ENCODE results near the gene RNU4-1.

RNU4-1 gene

DNA sequence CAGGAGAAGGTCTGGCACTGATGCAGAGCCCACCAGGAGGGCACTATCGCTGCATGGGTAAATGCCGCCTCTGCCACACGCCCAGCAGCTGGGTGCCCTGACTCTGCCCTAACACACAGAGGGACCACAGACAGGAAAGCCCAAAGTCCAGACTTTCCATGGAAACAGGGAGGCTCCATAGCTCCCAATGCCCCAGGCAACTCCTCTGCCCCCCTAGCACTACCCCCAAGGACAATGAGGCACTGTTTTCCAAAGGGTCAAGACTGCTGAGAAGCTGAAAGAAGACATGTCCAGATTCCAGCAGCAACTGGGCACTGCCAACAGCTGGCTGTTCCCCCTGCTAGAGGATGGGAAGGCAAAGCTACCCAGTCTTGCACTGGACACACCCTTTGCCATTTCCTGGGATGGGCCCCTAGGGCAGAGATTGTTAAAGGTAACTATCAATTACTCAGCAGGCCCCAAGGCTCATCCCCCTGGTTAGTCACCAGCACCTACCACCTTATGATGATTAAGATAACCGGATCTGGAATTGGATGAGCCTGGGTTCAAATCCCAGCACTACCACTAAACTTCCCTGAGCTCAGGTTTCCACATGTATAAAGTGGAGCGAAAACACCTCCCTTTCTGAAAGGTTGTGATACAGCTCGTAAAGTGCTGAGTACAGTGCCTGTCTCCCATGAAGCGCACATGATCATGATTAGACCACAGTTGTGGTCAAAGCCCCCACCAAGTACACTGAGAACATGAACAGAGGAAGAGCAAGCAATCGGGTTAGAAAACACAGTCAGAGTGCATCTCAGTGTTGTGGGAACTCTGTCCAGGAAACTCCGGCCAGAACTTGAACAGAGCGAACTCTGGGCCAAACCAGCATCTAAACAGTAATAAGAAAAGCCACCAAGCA, 30.8 kb downstream of the RNU4-1 start:
- ChIA-PET POLR2A (interaction anchor here (1.3 to 3.0 kb wide), 4 partner anchors 30 to 61 kb away, joined by 3 to 19 read pairs (median 6); partner anchors contain the start of genes RNU4-1, RNU4-2 and RPLP0), CTCF (interaction anchor here (0.6 to 13.4 kb wide), 6 partner anchors 11 to 40 kb away, joined by 3 to 375 read pairs (median 4); partner anchors contain the start of gene SIRT4)
- TF ChIP-seq, protein P1, sequence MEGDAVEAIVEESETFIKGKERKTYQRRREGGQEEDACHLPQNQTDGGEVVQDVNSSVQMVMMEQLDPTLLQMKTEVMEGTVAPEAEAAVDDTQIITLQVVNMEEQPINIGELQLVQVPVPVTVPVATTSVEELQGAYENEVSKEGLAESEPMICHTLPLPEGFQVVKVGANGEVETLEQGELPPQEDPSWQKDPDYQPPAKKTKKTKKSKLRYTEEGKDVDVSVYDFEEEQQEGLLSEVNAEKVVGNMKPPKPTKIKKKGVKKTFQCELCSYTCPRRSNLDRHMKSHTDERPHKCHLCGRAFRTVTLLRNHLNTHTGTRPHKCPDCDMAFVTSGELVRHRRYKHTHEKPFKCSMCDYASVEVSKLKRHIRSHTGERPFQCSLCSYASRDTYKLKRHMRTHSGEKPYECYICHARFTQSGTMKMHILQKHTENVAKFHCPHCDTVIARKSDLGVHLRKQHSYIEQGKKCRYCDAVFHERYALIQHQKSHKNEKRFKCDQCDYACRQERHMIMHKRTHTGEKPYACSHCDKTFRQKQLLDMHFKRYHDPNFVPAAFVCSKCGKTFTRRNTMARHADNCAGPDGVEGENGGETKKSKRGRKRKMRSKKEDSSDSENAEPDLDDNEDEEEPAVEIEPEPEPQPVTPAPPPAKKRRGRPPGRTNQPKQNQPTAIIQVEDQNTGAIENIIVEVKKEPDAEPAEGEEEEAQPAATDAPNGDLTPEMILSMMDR (IDR thresholded peaks at IDR 0.05; ENCODE audit: control extremely low read depth, extremely low read depth, low read depth, missing control alignments) = no peak
- no peak for DNase-seq (ENCODE audit: extremely low spot score)

DNA sequence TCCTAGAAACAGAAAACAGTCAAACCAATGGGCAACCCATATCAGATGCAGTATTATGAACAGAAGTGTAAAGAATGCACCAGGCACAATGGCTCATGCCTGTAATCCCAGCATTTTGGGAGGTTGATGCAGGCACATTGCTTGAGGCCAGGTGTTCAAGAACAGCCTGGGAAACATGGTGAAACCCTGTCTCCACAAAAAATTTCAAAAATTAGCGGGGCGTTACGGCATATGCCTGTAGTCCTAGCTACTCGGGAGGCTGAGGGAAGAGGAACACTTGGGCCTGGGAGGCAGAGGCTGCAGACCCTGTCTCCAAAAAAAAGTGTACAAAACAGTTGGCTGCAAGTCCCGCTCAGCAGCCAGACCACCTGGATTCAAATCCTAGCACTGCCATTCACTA, 32.4 kb downstream of the RNU4-1 start:
- CTCF ChIA-PET = interaction anchor here (1.4 to 13.4 kb wide), 3 partner anchors 10 to 32 kb away, joined by 3 to 375 read pairs (median 103); no protein-coding TSS in a partner anchor
- no peak for DNase-seq (ENCODE audit: extremely low spot score)
- POLR2A ChIA-PET = interaction anchor here (1.2 kb wide), 1 partner anchor 32 kb away, joined by 3 read pairs; the partner anchor contains the start of gene RNU4-1
- TF ChIP-seq, protein P1 (IDR thresholded peaks at IDR 0.05; ENCODE audit: control extremely low read depth, extremely low read depth, low read depth, missing control alignments) = no peak

DNA sequence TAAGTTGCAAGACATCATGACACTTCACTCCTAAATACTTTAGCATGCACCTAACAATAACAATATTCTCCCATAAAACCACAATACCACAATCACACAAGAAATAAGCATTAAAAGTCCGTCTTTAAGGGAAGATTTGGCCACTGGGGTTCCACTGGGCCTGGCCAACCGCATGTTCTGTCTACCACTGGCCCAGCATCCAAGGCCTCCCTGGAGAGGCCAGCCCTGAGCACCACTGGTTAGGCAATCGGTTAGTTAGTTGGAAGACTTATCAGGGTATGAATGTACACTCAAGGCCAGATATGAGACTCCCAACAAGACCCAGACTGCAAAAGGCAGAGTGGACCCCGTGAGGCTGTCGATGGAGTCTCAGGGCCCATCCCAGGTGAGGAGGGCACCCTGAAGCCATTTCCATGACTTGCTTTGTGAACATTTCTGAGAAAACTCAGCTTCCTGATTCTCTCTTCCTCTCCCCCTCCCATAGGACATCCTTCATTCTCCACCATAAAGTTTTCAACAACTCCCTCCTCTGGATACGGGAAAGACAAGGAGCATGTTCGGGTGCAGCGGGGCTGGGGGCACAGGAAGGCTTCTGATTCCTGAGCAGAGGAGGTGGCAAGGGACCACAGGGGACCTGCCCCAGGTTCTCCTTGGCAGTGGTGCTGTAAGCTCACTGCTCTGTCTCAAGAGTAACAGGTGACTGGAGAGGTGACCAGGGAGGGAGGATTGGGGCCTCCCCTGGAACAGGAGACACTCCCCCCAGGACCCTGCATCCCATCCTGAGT, 33.4 kb downstream of the RNU4-1 start:
- ChIA-PET POLR2A (interaction anchor here (1.2 kb wide), 1 partner anchor 33 kb away, joined by 3 read pairs; the partner anchor contains the start of gene RNU4-1), CTCF (interaction anchor here (1.1 to 13.4 kb wide), 4 partner anchors 10 to 31 kb away, joined by 3 to 375 read pairs (median 4); no protein-coding TSS in a partner anchor)
- TF ChIP-seq, protein P1 (IDR thresholded peaks at IDR 0.05; ENCODE audit: control extremely low read depth, extremely low read depth, low read depth, missing control alignments) = no peak
- no peak for DNase-seq (ENCODE audit: extremely low spot score)

DNA sequence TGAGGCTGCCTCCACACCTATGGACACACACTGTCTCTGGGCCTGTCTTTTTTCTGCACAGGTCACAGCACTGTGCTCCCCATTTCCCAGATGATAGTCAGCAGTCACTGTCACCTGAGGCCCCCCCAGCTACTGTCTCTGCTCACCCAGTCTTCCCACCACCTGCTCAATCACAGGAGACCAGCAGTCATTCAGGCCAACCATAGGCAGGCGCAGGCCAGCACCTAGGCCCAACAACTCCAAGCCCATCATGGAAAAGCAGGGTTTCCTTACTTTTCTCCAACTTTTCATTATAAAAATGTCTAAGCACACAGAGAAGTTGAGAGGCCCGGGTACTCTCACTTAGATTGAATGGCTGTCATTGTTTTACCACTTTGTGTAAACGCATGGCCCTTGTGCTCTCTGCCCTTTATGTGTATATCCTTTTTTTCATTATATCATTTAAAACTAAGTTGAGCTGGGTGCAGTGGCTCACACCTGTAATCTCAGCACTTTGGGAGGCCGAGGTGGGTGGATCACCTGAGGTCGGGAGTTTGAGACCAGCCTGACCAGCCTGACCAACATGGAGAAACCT, 34.6 kb downstream of the RNU4-1 start:
- DNase-seq (ENCODE audit: extremely low spot score) = no peak
- POLR2A ChIA-PET = no interaction called here
- TF ChIP-seq, protein P1 (IDR thresholded peaks at IDR 0.05; ENCODE audit: control extremely low read depth, extremely low read depth, low read depth, missing control alignments) = no peak
- CTCF ChIA-PET = interaction anchor here (2.7 kb wide), 1 partner anchor 30 kb away, joined by 17 read pairs; no protein-coding TSS in a partner anchor

DNA sequence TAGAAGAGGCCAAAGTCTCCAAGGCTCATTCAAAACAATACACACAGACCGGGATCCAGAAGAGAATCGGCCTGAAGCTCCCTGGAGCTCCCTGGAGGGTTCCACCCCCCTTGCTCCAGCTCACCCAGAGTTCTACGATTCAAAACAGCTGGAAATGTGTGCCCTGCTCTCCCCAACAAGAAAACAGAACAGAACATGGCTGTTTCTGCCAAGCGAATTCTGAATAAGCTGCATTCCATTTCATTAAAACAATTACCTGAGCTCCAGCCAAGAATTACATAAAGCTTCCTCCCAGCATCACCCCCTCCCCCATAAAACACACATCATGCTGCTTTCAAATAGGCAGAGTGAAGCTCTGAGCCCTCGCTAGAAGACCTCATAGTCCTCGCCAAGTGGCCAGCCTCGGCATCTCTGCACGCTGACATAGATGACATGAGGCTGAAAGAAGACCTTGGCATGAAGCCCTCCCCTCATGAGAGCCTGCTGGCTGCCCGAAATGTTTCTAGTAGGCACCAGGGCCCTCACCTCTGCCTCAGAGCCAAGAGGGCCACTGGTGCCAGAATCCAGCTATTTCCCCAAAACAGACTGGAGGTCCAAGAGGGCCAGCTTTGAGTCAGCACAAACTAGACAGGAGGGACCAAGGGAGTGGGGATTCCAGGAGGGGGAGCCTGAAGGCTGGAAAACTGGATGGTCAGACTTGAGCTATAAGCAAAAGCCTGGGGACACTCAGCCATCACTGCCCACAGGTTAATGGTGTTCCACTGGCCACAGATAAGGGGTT, 35.8 kb downstream of the RNU4-1 start:
- DNase-seq (ENCODE audit: extremely low spot score) = no peak
- ChIA-PET CTCF (interaction anchor here (0.9 to 2.7 kb wide), 4 partner anchors 8 to 29 kb away, joined by 3 to 17 read pairs (median 6); partner anchors contain the start of gene PXN), POLR2A (interaction anchor here (1.4 to 1.7 kb wide), 2 partner anchors 34 to 56 kb away, joined by 6 to 10 read pairs; partner anchors contain the start of genes RNU4-2 and RPLP0)
- TF ChIP-seq, protein P1 (IDR thresholded peaks at IDR 0.05; ENCODE audit: control extremely low read depth, extremely low read depth, low read depth, missing control alignments) = no peak
